H1 (cell line): ENCODE measurements around the gene SLC35F1. TPM values are rescaled to one million over a fixed set of nuclear protein-coding genes. Genes with fewer than 3 reads are reported as not detected.

Experiments
- CTCF ChIA-PET: fragments of 300-600 bp; sonication (Branson Sonifier 250); formaldehyde crosslinking; loops from one replicate; lab custom pipeline; 2021; ENCODE audit not compliant: partially characterized antibody; lab: Charles Lee
- POLR2A ChIA-PET: fragments of 300-600 bp; sonication (Branson Sonifier 250); formaldehyde crosslinking; loops from one replicate; lab custom pipeline; 2021; ENCODE audit warnings: inconsistent platforms; ENCODE audit not compliant: partially characterized antibody; lab: Charles Lee
- DNase-seq, 2 experiments: peaks; one replicate each; pipeline versions ENCODE4 v3.0.0 to v3.0.0-alpha.2; 2010 to 2022; ENCODE audit warnings: low spot score in 2 of 2, low read depth in 1 of 2, mixed read lengths in 1 of 2
- FAIRE-seq: peaks from 2 replicates; lab custom pipeline; 2011; peaks lifted over from hg19 to GRCh38; lab: Jason Lieb, UNC
- H2AFZ ChIP-seq: 2 replicates; pipeline ENCODE4 v1.8.1; 2012; ENCODE audit warnings: low read length, inconsistent platforms
- H2AK5ac ChIP-seq: 2 replicates; pipeline ENCODE4 v1.6.1; 2013; ENCODE audit warnings: low read depth, low read length
- H2BK120ac ChIP-seq: replicated peaks from 2 replicates; pipeline ENCODE3; 2013; ENCODE audit warnings: low read depth, low read length, inconsistent platforms
- H2BK12ac ChIP-seq: 2 replicates; pipeline ENCODE4 v1.6.1; 2013; ENCODE audit warnings: low read depth, low read length
- H2BK15ac ChIP-seq: 2 replicates; pipeline ENCODE4 v1.6.1; 2013; ENCODE audit warnings: low read length
- H2BK20ac ChIP-seq: 2 replicates; pipeline ENCODE4 v1.6.1; 2013; ENCODE audit warnings: low read length
- H2BK5ac ChIP-seq: 2 replicates; pipeline ENCODE4 v1.6.1; 2013; ENCODE audit warnings: low read depth, low read length
- H3K14ac ChIP-seq: 2 replicates; pipeline ENCODE4 v1.6.1; 2013; ENCODE audit warnings: inconsistent platforms; ENCODE audit not compliant: insufficient read length
- H3K18ac ChIP-seq: 2 replicates; pipeline ENCODE4 v1.6.1; 2013; ENCODE audit warnings: low read length; ENCODE audit errors: extremely low read depth
- H3K23ac ChIP-seq: 2 replicates; pipeline ENCODE4 v1.6.1; 2013; ENCODE audit warnings: inconsistent platforms; ENCODE audit not compliant: insufficient read length
- H3K23me2 ChIP-seq: 2 replicates; pipeline ENCODE4 v1.6.1; 2013; ENCODE audit warnings: low read depth, low read length
- H3K27ac ChIP-seq: 2 replicates; pipeline ENCODE4 v1.6.1; 2011; ENCODE audit warnings: low read depth, low read length, inconsistent platforms
- H3K27me3 ChIP-seq, 4 experiments: replicated peaks in 1 of 4; 1 replicate in 1 of 4; 2 replicates in 3 of 4; pipeline versions ENCODE4 v1.6.1 to v1.8.1; 2011 to 2013; ENCODE audit warnings: low read length in 3 of 4, mild to moderate bottlenecking in 3 of 4, inconsistent platforms in 2 of 4, mixed read lengths in 2 of 4, moderate library complexity in 1 of 4; ENCODE audit not compliant: control insufficient read depth in 3 of 4, insufficient read depth in 3 of 4; ENCODE audit errors: extremely low read depth in 1 of 4
- H3K36me3 ChIP-seq, 4 experiments: 2 replicates each; pipeline versions ENCODE4 v1.6.1 to v1.8.1; 2011 to 2013; ENCODE audit warnings: mild to moderate bottlenecking in 4 of 4, low read length in 3 of 4, moderate library complexity in 2 of 4, control low read depth in 1 of 4, inconsistent platforms in 1 of 4; ENCODE audit not compliant: insufficient read depth in 4 of 4, control insufficient read depth in 2 of 4
- H3K4ac ChIP-seq: replicated peaks from 2 replicates; pipeline ENCODE3; 2013; ENCODE audit warnings: low read length, low read depth, mixed read lengths, inconsistent platforms; ENCODE audit not compliant: insufficient read length
- H3K4me1 ChIP-seq, 4 experiments: replicated peaks in 1 of 4; 1 replicate in 1 of 4; 2 replicates in 3 of 4; pipeline versions ENCODE4 v1.6.1 to v1.8.1; 2011 to 2013; ENCODE audit warnings: low read length in 3 of 4, inconsistent platforms in 2 of 4, mixed read lengths in 1 of 4; ENCODE audit not compliant: insufficient read depth in 4 of 4, control insufficient read depth in 3 of 4
- H3K4me2 ChIP-seq, 2 experiments: 2 replicates each; pipeline versions ENCODE4 v1.6.1 to v1.8.1; 2011 to 2013; ENCODE audit warnings: low read depth in 2 of 2, low read length in 2 of 2, control low read depth in 1 of 2, inconsistent platforms in 1 of 2, mild to moderate bottlenecking in 1 of 2; ENCODE audit not compliant: insufficient read depth in 1 of 2
- H3K4me3 ChIP-seq, 4 experiments: fragments of 200-600, 300-600 bp in 1 of 4; sonication (generic), shearing (Covaris generic), sonication (Bioruptor Twin) in 1 of 4; 2 replicates each; pipeline versions ENCODE4 v1.5.1 to v1.8.1; 2011 to 2016; ENCODE audit warnings: low read length in 4 of 4, low read depth in 3 of 4, control low read depth in 2 of 4, inconsistent platforms in 2 of 4, mild to moderate bottlenecking in 2 of 4, mixed read lengths in 1 of 4, moderate library complexity in 1 of 4; ENCODE audit not compliant: insufficient read depth in 2 of 4; ENCODE audit errors: extremely low read depth in 1 of 4
- H3K56ac ChIP-seq: replicated peaks from 2 replicates; pipeline ENCODE3; 2013; ENCODE audit warnings: low read depth, mild to moderate bottlenecking, mixed read lengths, low read length, inconsistent platforms; ENCODE audit not compliant: insufficient read length
- H3K79me1 ChIP-seq: 2 replicates; pipeline ENCODE4 v1.6.1; 2013; ENCODE audit warnings: low read depth, low read length, control low read depth
- H3K79me2 ChIP-seq, 2 experiments: 2 replicates each; pipeline versions ENCODE4 v1.6.1 to v1.8.1; 2012 to 2013; ENCODE audit warnings: low read length in 2 of 2, mild to moderate bottlenecking in 2 of 2, inconsistent platforms in 1 of 2; ENCODE audit not compliant: insufficient read depth in 2 of 2, control insufficient read depth in 1 of 2
- H3K9ac ChIP-seq, 4 experiments: replicated peaks in 1 of 4; 1 replicate in 1 of 4; 2 replicates in 3 of 4; pipeline versions ENCODE4 v1.6.1 to v1.8.1; 2011 to 2013; ENCODE audit warnings: low read depth in 3 of 4, low read length in 3 of 4, control low read depth in 2 of 4, mild to moderate bottlenecking in 2 of 4, moderate library complexity in 2 of 4, inconsistent platforms in 1 of 4; ENCODE audit errors: extremely low read depth in 1 of 4
- H3K9me3 ChIP-seq, 2 experiments: 2 replicates each; pipeline versions ENCODE4 v1.6.1 to v1.8.1; 2012 to 2013; ENCODE audit warnings: mild to moderate bottlenecking in 2 of 2, moderate library complexity in 2 of 2, control low read depth in 1 of 2, inconsistent platforms in 1 of 2, low read depth in 1 of 2, low read length in 1 of 2, mixed read lengths in 1 of 2; ENCODE audit not compliant: insufficient read depth in 2 of 2
- H4K20me1 ChIP-seq, 2 experiments: replicated peaks in 1 of 2; 2 replicates each; pipeline versions ENCODE3 to v1.8.1; 2011 to 2013; ENCODE audit warnings: inconsistent platforms in 2 of 2, low read length in 2 of 2, mild to moderate bottlenecking in 1 of 2; ENCODE audit not compliant: insufficient read depth in 2 of 2, control insufficient read depth in 1 of 2
- H4K5ac ChIP-seq: 2 replicates; pipeline ENCODE4 v1.6.1; 2013; ENCODE audit warnings: low read length, low read depth, mixed read lengths, inconsistent platforms; ENCODE audit not compliant: insufficient read length
- H4K8ac ChIP-seq: 2 replicates; pipeline ENCODE4 v1.8.0; 2013; ENCODE audit warnings: mild to moderate bottlenecking, moderate library complexity, low read length, inconsistent platforms; ENCODE audit not compliant: insufficient read depth; ENCODE audit errors: extremely low read depth
- H4K91ac ChIP-seq: replicated peaks from 2 replicates; pipeline ENCODE3; 2013; ENCODE audit warnings: low read length, mixed read lengths, inconsistent platforms; ENCODE audit not compliant: insufficient read length
- ASH2L ChIP-seq: fragments of 200-600, 300-600 bp; sonication (generic); IDR thresholded peaks from one replicate; pipeline ENCODE4 v1.7.1; 2017; ENCODE audit warnings: low read length
- ATF3 ChIP-seq: IDR thresholded peaks from 2 replicates; pipeline ENCODE4 v1.6.1; 2011; ENCODE audit warnings: low read depth, mild to moderate bottlenecking, low read length; ENCODE audit not compliant: insufficient read depth
- CTBP2 ChIP-seq: IDR thresholded peaks from 2 replicates; pipeline ENCODE4 v1.7.0; 2011; ENCODE audit warnings: borderline replicate concordance, mild to moderate bottlenecking, moderate library complexity, mixed read lengths, low read length; ENCODE audit not compliant: insufficient read depth, insufficient read length
- WGBS, 2 experiments: shearing (Covaris generic) in 1 of 2; methylation state at CpG; one replicate each; pipeline versions ENCODE4 v1.1.6 to v1.1.7; 2013 to 2015; ENCODE audit warnings: low lambda C conversion rate in 2 of 2, mixed read lengths in 2 of 2, inconsistent platforms in 1 of 2, low coverage in 1 of 2, missing lambda C conversion rate in 1 of 2; ENCODE audit not compliant: insufficient replicate concordance in 2 of 2, insufficient coverage in 1 of 2, insufficient read length in 1 of 2; ENCODE audit errors: extremely low coverage in 1 of 2, missing lambda C conversion rate in 1 of 2; 5-methylcytosine and 5-hydroxymethylcytosine counted together
- polyA plus RNA-seq, 7 experiments: library from polyadenylated mRNA; depleted of rRNA in 3 of 7; stranded (reverse) in 5 of 7; unstranded in 2 of 7; fragments of >200 nt in 5 of 7; fragments of 200-250 nt in 2 of 7; gene quantifications; 1 replicate in 5 of 7; 2 replicates in 1 of 7; 4 replicates in 1 of 7; pipeline versions ENCODE4 v1.2.1 to v1.2.3, GENCODE V29; 2011 to 2013; ENCODE audit warnings: missing spikeins in 2 of 7, mixed read lengths in 2 of 7
- total RNA-seq: library from RNA; stranded (reverse); fragmentation: NEBNext Ultra II Directional; extraction: Animal tissue kit (Norgen Biotek cat#: 25700); gene quantifications from 2 replicates; pipeline ENCODE4 v1.2.1, GENCODE V29; 2021

The SLC35F1 gene
- total and polyA plus RNA-seq, 2 of the 8 experiments (the other 6 are each of a cell fraction or from before 2014, with no cell fraction given), result 7.0 to 10.0 TPM

GRCh38 chr6:118253741-118254140 lies 346.7 kb downstream of the SLC35F1 start:
- H3K23ac ChIP-seq, result no peak overlapping the region
- H3K79me2 ChIP-seq, result no peaks in the 10 kb centered on the region
- no peak overlapping the region for H2BK15ac ChIP-seq
- no peak overlapping the region for H3K9ac ChIP-seq
- no peak overlapping the region for H2BK20ac ChIP-seq
- no peak overlapping the region for H2AK5ac ChIP-seq
- H2BK120ac ChIP-seq, result no peak overlapping the region
- H3K18ac ChIP-seq, result no peak overlapping the region
- H3K56ac ChIP-seq, result no peak overlapping the region
- H4K8ac ChIP-seq, result no peak overlapping the region
- no peaks in the 10 kb centered on the region for H3K9me3 ChIP-seq
- POLR2A ChIA-PET, result no interaction called here
- no peaks in the 10 kb centered on the region for H3K27me3 ChIP-seq
- no peak overlapping the region for H2BK5ac ChIP-seq
- H3K4ac ChIP-seq, result no peak overlapping the region
- no peaks in the 10 kb centered on the region for H3K23me2 ChIP-seq
- no peaks in the 10 kb centered on the region for H3K4me1 ChIP-seq
- H4K20me1 ChIP-seq, result no peaks in the 10 kb centered on the region
- 98% methylated on average over 3 of the region's 3 CpGs; no CpG with 5 or more reads in 1 of the 2 experiments for WGBS, 2 experiments
- H3K4me2 ChIP-seq, result no peak overlapping the region
- TF ChIP-seq ASH2L (no peak), ATF3 (no peak), CTBP2 (no peak)
- no peaks in the 10 kb centered on the region for H3K36me3 ChIP-seq
- H2BK12ac ChIP-seq, result no peak overlapping the region
- no peaks in the 10 kb centered on the region for H3K79me1 ChIP-seq
- H4K5ac ChIP-seq, result no peak overlapping the region
- no peak overlapping the region for H4K91ac ChIP-seq
- CTCF ChIA-PET, result interaction anchor here (0.9 to 3.2 kb wide), 5 partner anchors 11 to 413 kb away, joined by 3 to 17 read pairs (median 3); no protein-coding TSS in a partner anchor
- H3K27ac ChIP-seq, result no peak overlapping the region
- no peak overlapping the region for H3K14ac ChIP-seq
- no peak for DNase-seq
- no peak for FAIRE-seq
- no peak overlapping the region for H2AFZ ChIP-seq
- H3K4me3 ChIP-seq, result no peak overlapping the region
